Pancreas (tissue), 10 donors: Measurements from ENCODE around the gene SREK1IP1. TPM values are rescaled to one million over a fixed set of nuclear protein-coding genes. Genes with fewer than 3 reads are reported as not detected.

ENCODE experiments used
- ATAC-seq, 4 donors: fragments of 200-7000 bp; cut with Tn5 transposase; one replicate each; pipeline versions ENCODE4 v1.8.0 to v1.9.1; 2020; ENCODE audit warnings: mild to moderate bottlenecking in 4 of 4, moderate library complexity in 4 of 4
- DNase-seq, 6 donors: peaks; one replicate each; pipeline ENCODE4 v3.0.0-alpha.2; 2020
- FAIRE-seq: peaks from 2 replicates; lab custom pipeline; 2012; peaks lifted over from hg19 to GRCh38; lab: Jason Lieb, UNC
- H3K27ac ChIP-seq, 4 donors: fragments of 200-600 bp; sonication (generic); 1 replicate in 3 of 4; 2 replicates in 1 of 4; pipeline versions ENCODE4 v1.5.0 to v1.8.0; 2020
- H3K27me3 ChIP-seq, 4 donors: fragments of 200-600 bp; one replicate each; pipeline ENCODE4 v1.8.0; 2021
- H3K36me3 ChIP-seq, 3 donors: fragments of 200-600 bp; sonication (generic) in 1 of 3; one replicate each; pipeline versions ENCODE4 v1.5.0 to v1.8.0; 2020 to 2021
- H3K4me1 ChIP-seq, 3 donors: fragments of 200-600 bp; one replicate each; pipeline ENCODE4 v1.8.0; 2021
- H3K4me3 ChIP-seq, 4 donors: fragments of 200-600 bp; sonication (generic) in 2 of 4; one replicate each; pipeline versions ENCODE4 v1.5.0 to v1.8.0; 2020 to 2021
- H3K9me3 ChIP-seq, 4 donors: fragments of 200-600 bp; one replicate each; pipeline ENCODE4 v1.8.0; 2021
- WGBS, 2 donors: extraction: QIAGEN DNeasy Blood & Tissue Kit; methylation state at CpG; one replicate each; pipeline ENCODE4 v1.1.7; 2013; 5-methylcytosine and 5-hydroxymethylcytosine counted together
- intact Hi-C, 3 donors: fragments of 100-400 bp; cut with DNase I; formaldehyde crosslinking; loops; one replicate each; pipeline versions ENCODE4 v1.11.1 to v1.14.2; 2022
- polyA plus RNA-seq, 2 donors: library from polyadenylated mRNA; stranded (reverse); fragments of 200-250 nt; gene quantifications; one replicate each; pipeline ENCODE4 v1.2.3, GENCODE V29; 2013
- total RNA-seq, 6 donors: library from RNA; stranded (reverse); fragmentation: NEBNext Ultra II Directional in 4 of 6; extraction: Animal tissue kit (Norgen Biotek cat#: 25700) in 4 of 6; gene quantifications; one replicate each; pipeline versions ENCODE4 v1.2.1 to v1.2.4, GENCODE V29; 2021 to 2023
- TF ChIP-seq, protein P1 (sequence below), 4 donors: fragments of 200-600 bp; sonication (generic) in 3 of 4; IDR thresholded peaks; one replicate each; pipeline versions ENCODE4 v1.5.0 to v1.8.0; 2021; ENCODE audit warnings: antibody characterized with exemption in 4 of 4
- donor health status: healthy with polysubstance abuse.
- donor health status: DM: no; HTN: no; CAD: no; lungs with moderate emphysema.
- donor health status: DM: no; HTN: no; CAD: no.
- donor health status: control.
- donor health status: control.
- donor health status: Bipolar disorder and iron deficiency.
- donor health status: DM: yes; HTN: yes; CAD: no.
- donor health status: DM: no; HTN: no; CAD: no.
- donor health status: DM: no; HTN: no; CAD: no.
- donor health status: DM: yes; HTN: yes; CAD: no.

SREK1IP1 gene
- total and polyA plus RNA-seq, 8 donors: 9.2 to 17.8 (median 10.2) TPM

DNA sequence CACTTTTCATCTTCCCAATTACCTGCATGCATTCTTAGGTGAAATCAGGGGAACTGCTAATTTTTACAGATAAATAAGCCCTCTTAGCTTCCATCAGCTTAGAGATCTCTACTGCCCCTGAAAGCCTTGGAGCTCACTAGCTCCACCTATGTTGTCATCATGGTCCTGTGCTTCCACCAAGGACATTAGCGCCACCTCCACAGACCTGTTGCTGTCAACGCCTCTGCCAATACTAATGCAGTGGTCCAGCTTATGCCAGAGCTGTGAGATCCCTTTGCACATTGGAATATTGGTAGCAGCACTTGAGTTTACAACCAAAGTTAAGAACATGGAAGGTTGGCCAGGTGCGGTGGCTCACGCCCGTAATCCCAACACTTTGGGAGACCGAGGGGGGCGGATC lies 85.9 kb downstream of the SREK1IP1 start:
- H3K36me3 ChIP-seq: no peaks in the 10 kb centered on the region
- DNase-seq (no peak), FAIRE-seq (no peak), ATAC-seq (no peak)
- H3K27me3 ChIP-seq: no peaks in the 10 kb centered on the region
- H3K9me3 ChIP-seq: no peaks in the 10 kb centered on the region
- H3K27ac ChIP-seq: no peak overlapping the region
- TF ChIP-seq, protein P1, sequence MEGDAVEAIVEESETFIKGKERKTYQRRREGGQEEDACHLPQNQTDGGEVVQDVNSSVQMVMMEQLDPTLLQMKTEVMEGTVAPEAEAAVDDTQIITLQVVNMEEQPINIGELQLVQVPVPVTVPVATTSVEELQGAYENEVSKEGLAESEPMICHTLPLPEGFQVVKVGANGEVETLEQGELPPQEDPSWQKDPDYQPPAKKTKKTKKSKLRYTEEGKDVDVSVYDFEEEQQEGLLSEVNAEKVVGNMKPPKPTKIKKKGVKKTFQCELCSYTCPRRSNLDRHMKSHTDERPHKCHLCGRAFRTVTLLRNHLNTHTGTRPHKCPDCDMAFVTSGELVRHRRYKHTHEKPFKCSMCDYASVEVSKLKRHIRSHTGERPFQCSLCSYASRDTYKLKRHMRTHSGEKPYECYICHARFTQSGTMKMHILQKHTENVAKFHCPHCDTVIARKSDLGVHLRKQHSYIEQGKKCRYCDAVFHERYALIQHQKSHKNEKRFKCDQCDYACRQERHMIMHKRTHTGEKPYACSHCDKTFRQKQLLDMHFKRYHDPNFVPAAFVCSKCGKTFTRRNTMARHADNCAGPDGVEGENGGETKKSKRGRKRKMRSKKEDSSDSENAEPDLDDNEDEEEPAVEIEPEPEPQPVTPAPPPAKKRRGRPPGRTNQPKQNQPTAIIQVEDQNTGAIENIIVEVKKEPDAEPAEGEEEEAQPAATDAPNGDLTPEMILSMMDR (IDR thresholded peaks at IDR 0.05): no peak
- H3K4me3 ChIP-seq: no peak overlapping the region
- WGBS, 2 donors: 90 to 92% methylated on average over 7 of the region's 7 CpGs
- no peaks in the 10 kb centered on the region for H3K4me1 ChIP-seq
- intact Hi-C loops: no loop called here

DNA sequence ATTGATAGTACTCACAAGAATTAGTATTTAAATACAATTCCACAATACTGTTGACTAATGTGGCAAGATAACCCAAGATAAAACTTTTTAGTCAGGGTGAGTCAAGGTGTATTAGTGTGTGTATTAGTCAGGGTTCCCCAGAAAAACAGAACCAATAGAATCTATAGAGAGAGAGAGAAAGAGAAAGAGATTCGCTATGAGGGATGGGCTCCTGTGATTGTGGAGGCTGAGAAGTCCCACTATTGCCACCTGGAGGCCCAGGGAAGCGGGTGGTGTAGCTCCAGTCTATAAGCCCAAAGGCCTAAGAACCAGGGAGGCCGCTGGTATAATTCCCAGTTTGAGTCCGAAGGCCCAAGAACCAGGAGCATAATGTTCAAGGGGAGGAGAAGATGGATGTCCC lies 88.2 kb downstream of the SREK1IP1 start:
- TF ChIP-seq, protein P1 (IDR thresholded peaks at IDR 0.05): no peak
- no peaks in the 10 kb centered on the region for H3K4me1 ChIP-seq
- no peak for DNase-seq
- no peaks in the 10 kb centered on the region for H3K9me3 ChIP-seq
- ATAC-seq: no peak
- no peak overlapping the region for H3K27ac ChIP-seq
- H3K4me3 ChIP-seq: no peak overlapping the region
- intact Hi-C loops: no loop called here
- no peaks in the 10 kb centered on the region for H3K36me3 ChIP-seq
- WGBS, 2 donors: 83 to 94% methylated on average over 4 of the region's 4 CpGs
- no peak for FAIRE-seq
- H3K27me3 ChIP-seq: no peaks in the 10 kb centered on the region

GRCh38 chr5:64678374-64678773 lies 90.1 kb downstream of the SREK1IP1 start:
- no peak overlapping the region for H3K4me3 ChIP-seq
- WGBS, 2 donors: 71 to 78% methylated on average over 5 of the region's 5 CpGs
- peak in 1 of 4 donors; percentile 9 for ATAC-seq
- no peak for FAIRE-seq
- no peaks in the 10 kb centered on the region for H3K4me1 ChIP-seq
- no peak for DNase-seq
- no peak overlapping the region for H3K27ac ChIP-seq
- intact Hi-C loops: no loop called here
- TF ChIP-seq, protein P1 (IDR thresholded peaks at IDR 0.05): no peak
- H3K36me3 ChIP-seq: no peaks in the 10 kb centered on the region
- peaks cover 0 to 3% (median 0%) of the 10 kb centered on the region in 4 donors for H3K27me3 ChIP-seq
- H3K9me3 ChIP-seq: no peaks in the 10 kb centered on the region

DNA sequence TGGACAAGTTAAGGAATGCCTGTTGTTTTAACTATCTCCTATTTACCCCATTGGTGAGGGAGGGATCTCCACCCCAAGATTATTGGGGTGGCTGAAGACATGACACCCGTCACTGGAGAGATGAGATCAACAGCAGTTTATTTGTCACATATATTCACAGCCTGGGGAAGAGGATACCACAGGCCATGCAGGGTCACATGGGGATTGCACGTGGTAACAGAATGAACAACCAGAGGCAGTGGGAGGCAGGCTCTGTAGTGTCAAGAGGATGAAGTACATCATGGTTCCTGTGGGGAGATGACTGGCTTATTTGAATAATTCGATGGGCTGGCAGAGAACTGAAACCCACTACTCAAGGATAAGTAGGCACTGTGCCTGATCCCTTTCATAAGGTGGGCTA lies 96.8 kb downstream of the SREK1IP1 start:
- TF ChIP-seq, protein P1 (IDR thresholded peaks at IDR 0.05): no peak
- H3K27me3 ChIP-seq: peaks cover 0 to 3% (median 0%) of the 10 kb centered on the region in 4 donors
- 71 to 87% methylated on average over 3 of the region's 3 CpGs for WGBS, 2 donors
- no peak for ATAC-seq
- intact Hi-C loops: no loop called here
- H3K4me1 ChIP-seq: no peaks in the 10 kb centered on the region
- H3K9me3 ChIP-seq: no peaks in the 10 kb centered on the region
- no peak overlapping the region for H3K27ac ChIP-seq
- no peak overlapping the region for H3K4me3 ChIP-seq
- FAIRE-seq: no peak
- DNase-seq: no peak
- no peaks in the 10 kb centered on the region for H3K36me3 ChIP-seq

DNA sequence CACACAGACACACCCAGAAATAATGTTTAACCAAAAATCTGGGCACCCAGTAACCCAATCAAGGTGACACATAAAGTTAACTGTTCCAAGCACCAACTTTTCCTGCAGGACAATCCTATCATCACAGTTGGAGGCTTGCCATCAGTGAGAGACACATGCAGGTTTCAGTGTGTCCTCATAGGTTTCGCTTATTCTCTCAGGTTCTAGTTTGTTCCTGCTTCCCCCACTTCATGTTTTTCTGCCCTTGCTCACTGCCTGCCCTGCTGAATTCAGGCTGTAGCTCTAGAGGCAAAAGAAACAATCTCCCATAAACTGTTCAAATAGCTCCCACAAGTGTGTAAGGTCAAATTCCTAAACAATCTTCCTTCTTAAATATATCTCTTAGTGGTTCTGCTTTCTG lies 98.2 kb downstream of the SREK1IP1 start:
- WGBS, 2 donors: 95 to 97% methylated on average over 1 of the region's 1 CpG
- H3K36me3 ChIP-seq: no peaks in the 10 kb centered on the region
- H3K9me3 ChIP-seq: no peaks in the 10 kb centered on the region
- H3K4me3 ChIP-seq: no peak overlapping the region
- peaks cover 0 to 5% (median 0%) of the 10 kb centered on the region in 3 donors for H3K4me1 ChIP-seq
- H3K27ac ChIP-seq: no peak overlapping the region
- no peak for FAIRE-seq
- H3K27me3 ChIP-seq: peaks cover 0 to 3% (median 0%) of the 10 kb centered on the region in 4 donors
- TF ChIP-seq, protein P1 (IDR thresholded peaks at IDR 0.05): no peak
- ATAC-seq: no peak
- no peak for DNase-seq
- intact Hi-C loops: no loop called here

Other genes starting within 250 kb of the SREK1IP1 start
- 1 to 10 TPM; 1.2 to 4.4 (median 2.1) TPM for gene SHISAL2B, start 78.2 kb downstream of the SREK1IP1 start, total RNA-seq
- gene SHISAL2B, start 78.2 kb downstream of the SREK1IP1 start, polyA plus RNA-seq: 10 to 100 TPM; 14.3 to 69.8 TPM
- gene CWC27, start 239 bp upstream of the SREK1IP1 start, total RNA-seq: 10 to 100 TPM in 1 of 6 donors, 1 to 10 TPM in 5; 3.7 to 13.3 (median 7.0) TPM
- 1 to 10 TPM; 5.5 to 8.9 TPM for gene CWC27, start 239 bp upstream of the SREK1IP1 start, polyA plus RNA-seq